CD14-positive monocyte (primary cell): ENCODE data around the gene DHX15. TPM values are rescaled to one million over a fixed set of nuclear protein-coding genes. Genes with fewer than 3 reads are reported as not detected.

Source experiments
- DNase-seq, 3 donors: peaks; one replicate each; pipeline ENCODE4 v3.0.0-alpha.2; 2011 to 2022
- H2AFZ ChIP-seq: 2 replicates; pipeline ENCODE4 v1.6.0; 2012; ENCODE audit warnings: mild to moderate bottlenecking, low read depth, low read length, inconsistent platforms; ENCODE audit not compliant: insufficient read depth, poor library complexity, severe bottlenecking
- H3K27ac ChIP-seq, 2 donors: 1 replicate in 1 of 2; 2 replicates in 1 of 2; pipeline ENCODE4 v1.5.1; 2012 to 2013; ENCODE audit warnings: low read length in 2 of 2, control low read depth in 1 of 2, inconsistent platforms in 1 of 2, low read depth in 1 of 2, mild to moderate bottlenecking in 1 of 2
- H3K27me3 ChIP-seq, 2 donors: one replicate each; pipeline versions ENCODE4 v1.6.0 to v1.6.1; 2011 to 2013; ENCODE audit warnings: low read length in 2 of 2; ENCODE audit not compliant: control insufficient read depth in 2 of 2, insufficient read depth in 2 of 2
- H3K36me3 ChIP-seq, 2 donors: replicated peaks in 1 of 2; 1 replicate in 1 of 2; 2 replicates in 1 of 2; pipeline versions ENCODE4 v1.5.1 to v1.6.1; 2012 to 2013; ENCODE audit warnings: low read length in 2 of 2, control low read depth in 1 of 2, inconsistent platforms in 1 of 2, mild to moderate bottlenecking in 1 of 2; ENCODE audit not compliant: insufficient read depth in 2 of 2, control insufficient read depth in 1 of 2
- H3K4me1 ChIP-seq, 2 donors: 1 replicate in 1 of 2; 2 replicates in 1 of 2; pipeline versions ENCODE4 v1.5.1 to v1.6.1; 2012 to 2013; ENCODE audit warnings: low read length in 2 of 2, control low read depth in 1 of 2, inconsistent platforms in 1 of 2, mild to moderate bottlenecking in 1 of 2, moderate library complexity in 1 of 2; ENCODE audit not compliant: insufficient read depth in 2 of 2, control insufficient read depth in 1 of 2
- H3K4me2 ChIP-seq: replicated peaks from 2 replicates; pipeline ENCODE3; 2012; ENCODE audit warnings: low read length, moderate library complexity, mild to moderate bottlenecking; ENCODE audit not compliant: poor library complexity, severe bottlenecking; ENCODE audit errors: extremely low read depth
- H3K4me3 ChIP-seq, 3 experiments: fragments of 200-600 bp in 1 of 3; sonication (generic) in 1 of 3; replicated peaks in 1 of 3; 1 replicate in 2 of 3; 2 replicates in 1 of 3; pipeline ENCODE4 v1.5.1; 2011 to 2013; ENCODE audit warnings: low read length in 3 of 3, mild to moderate bottlenecking in 3 of 3, control low read depth in 2 of 3, low read depth in 2 of 3, inconsistent platforms in 1 of 3, moderate library complexity in 1 of 3
- H3K79me2 ChIP-seq: 2 replicates; pipeline ENCODE4 v1.6.0; 2012; ENCODE audit warnings: mild to moderate bottlenecking, control low read depth, inconsistent platforms, low read length, moderate library complexity; ENCODE audit not compliant: insufficient read depth
- H3K9ac ChIP-seq: 2 replicates; pipeline ENCODE4 v1.6.0; 2017; ENCODE audit warnings: low read length, mild to moderate bottlenecking; ENCODE audit not compliant: insufficient read depth, poor library complexity, severe bottlenecking
- H3K9me3 ChIP-seq, 2 donors: replicated peaks in 1 of 2; 1 replicate in 1 of 2; 2 replicates in 1 of 2; pipeline versions ENCODE4 v1.5.1 to v1.6.1; 2012 to 2013; ENCODE audit warnings: low read length in 2 of 2, control low read depth in 1 of 2; ENCODE audit not compliant: control insufficient read depth in 1 of 2, insufficient read depth in 1 of 2
- H4K20me1 ChIP-seq: 2 replicates; pipeline ENCODE4 v1.6.0; 2012; ENCODE audit warnings: mild to moderate bottlenecking, low read length, control low read depth, moderate library complexity; ENCODE audit not compliant: insufficient read depth
- H3K27ac Mint-ChIP-seq, 7 donors: one replicate each; pipeline ENCODE4 v1.8.0; 2020; ENCODE audit warnings: mild to moderate bottlenecking in 7 of 7, mixed read lengths in 7 of 7, moderate library complexity in 6 of 7, inconsistent platforms in 2 of 7
- H3K27me3 Mint-ChIP-seq, 3 donors: one replicate each; pipeline ENCODE4 v1.8.0; 2021 to 2022; ENCODE audit warnings: low read depth in 3 of 3, mild to moderate bottlenecking in 3 of 3, mixed read lengths in 3 of 3, moderate library complexity in 3 of 3, inconsistent platforms in 1 of 3
- H3K36me3 Mint-ChIP-seq, 2 donors: one replicate each; pipeline ENCODE4 v1.8.0; 2020; ENCODE audit warnings: mixed read lengths in 2 of 2, inconsistent platforms in 1 of 2, mild to moderate bottlenecking in 1 of 2
- H3K4me1 Mint-ChIP-seq: one replicate; pipeline ENCODE4 v1.8.0; 2020; ENCODE audit warnings: mild to moderate bottlenecking, mixed read lengths
- H3K4me3 Mint-ChIP-seq, 2 donors: one replicate each; pipeline ENCODE4 v1.8.0; 2020; ENCODE audit warnings: mild to moderate bottlenecking in 2 of 2, mixed read lengths in 2 of 2, moderate library complexity in 1 of 2
- H3K9me3 Mint-ChIP-seq, 7 donors: one replicate each; pipeline ENCODE4 v1.8.0; 2020 to 2022; ENCODE audit warnings: mixed read lengths in 7 of 7, mild to moderate bottlenecking in 6 of 7, moderate library complexity in 6 of 7, inconsistent platforms in 2 of 7
- WGBS: methylation state at CpG from one replicate; pipeline ENCODE4 v1.1.5; 2013; ENCODE audit warnings: missing lambda C conversion rate; ENCODE audit not compliant: insufficient coverage; 5-methylcytosine and 5-hydroxymethylcytosine counted together
- intact Hi-C, 2 donors: fragments of 100-400 bp; cut with micrococcal nuclease; formaldehyde crosslinking; loops; one replicate each; pipeline versions ENCODE4 v1.15.0 to v1.15.1; 2023
- polyA plus RNA-seq, 3 donors: library from polyadenylated mRNA; depleted of rRNA in 1 of 3; unstranded in 2 of 3; stranded (reverse) in 1 of 3; fragments of 300-500 nt in 2 of 3; fragments of >200 nt in 1 of 3; fragmentation: Illumina TruSeq in 2 of 3; gene quantifications; 1 replicate in 2 of 3; 2 replicates in 1 of 3; pipeline ENCODE4 v1.2.3, GENCODE V29; 2012 to 2021
- TF ChIP-seq, protein P1 (sequence below): fragments of 200-600 bp; IDR thresholded peaks from one replicate; pipeline ENCODE4 v1.8.0; 2022; ENCODE audit warnings: antibody characterized with exemption, mild to moderate bottlenecking

DHX15 gene
- polyA plus RNA-seq, 3 donors: 27.2 to 77.7 (median 37.5) TPM

DNA sequence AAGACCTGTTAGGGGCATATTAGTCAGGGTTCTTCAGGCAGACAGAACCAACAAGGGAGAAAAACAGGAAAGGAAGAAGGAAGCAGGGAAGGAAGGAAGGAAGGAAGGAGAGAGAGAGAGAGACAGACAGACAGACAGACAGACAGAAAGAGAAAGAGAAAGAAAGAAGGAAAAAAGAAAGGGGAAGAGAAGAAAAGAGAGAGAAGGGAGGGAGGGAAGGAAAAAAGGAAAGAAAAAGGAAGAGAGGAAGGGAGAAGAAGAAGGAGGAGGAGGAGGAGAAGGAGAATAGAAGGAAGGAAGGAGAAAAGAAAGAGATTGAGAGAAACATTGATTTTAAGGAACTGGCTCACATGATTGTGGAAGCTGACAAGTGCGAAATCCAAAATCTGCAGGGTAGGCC is 89.0 kb downstream of the DHX15 start:
- Histone ChIP-seq H3K4me3 (no peak overlapping the region), H3K27me3 (no peaks in the 10 kb centered on the region), H3K9ac (no peak overlapping the region), H3K79me2 (no peaks in the 10 kb centered on the region), H4K20me1 (no peaks in the 10 kb centered on the region), H3K4me1 (no peaks in the 10 kb centered on the region), H3K36me3 (no peaks in the 10 kb centered on the region), H3K9me3 (no peaks in the 10 kb centered on the region), H3K27ac (no peak overlapping the region), H3K4me2 (no peak overlapping the region), H2AFZ (no peak overlapping the region)
- no peak for DNase-seq
- Mint-ChIP-seq H3K9me3 (peaks cover 0 to 10% (median 0%) of the 10 kb centered on the region in 7 donors), H3K36me3 (no peaks in the 10 kb centered on the region), H3K27me3 (peaks cover 3 to 9% (median 8%) of the 10 kb centered on the region in 3 donors), H3K4me3 (no peak overlapping the region), H3K4me1 (no peaks in the 10 kb centered on the region), H3K27ac (no peak overlapping the region)
- 100% methylated on average over 1 of the region's 1 CpG for WGBS
- TF ChIP-seq, protein P1, sequence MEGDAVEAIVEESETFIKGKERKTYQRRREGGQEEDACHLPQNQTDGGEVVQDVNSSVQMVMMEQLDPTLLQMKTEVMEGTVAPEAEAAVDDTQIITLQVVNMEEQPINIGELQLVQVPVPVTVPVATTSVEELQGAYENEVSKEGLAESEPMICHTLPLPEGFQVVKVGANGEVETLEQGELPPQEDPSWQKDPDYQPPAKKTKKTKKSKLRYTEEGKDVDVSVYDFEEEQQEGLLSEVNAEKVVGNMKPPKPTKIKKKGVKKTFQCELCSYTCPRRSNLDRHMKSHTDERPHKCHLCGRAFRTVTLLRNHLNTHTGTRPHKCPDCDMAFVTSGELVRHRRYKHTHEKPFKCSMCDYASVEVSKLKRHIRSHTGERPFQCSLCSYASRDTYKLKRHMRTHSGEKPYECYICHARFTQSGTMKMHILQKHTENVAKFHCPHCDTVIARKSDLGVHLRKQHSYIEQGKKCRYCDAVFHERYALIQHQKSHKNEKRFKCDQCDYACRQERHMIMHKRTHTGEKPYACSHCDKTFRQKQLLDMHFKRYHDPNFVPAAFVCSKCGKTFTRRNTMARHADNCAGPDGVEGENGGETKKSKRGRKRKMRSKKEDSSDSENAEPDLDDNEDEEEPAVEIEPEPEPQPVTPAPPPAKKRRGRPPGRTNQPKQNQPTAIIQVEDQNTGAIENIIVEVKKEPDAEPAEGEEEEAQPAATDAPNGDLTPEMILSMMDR: no peak
- intact Hi-C loops: no loop called here

DNA sequence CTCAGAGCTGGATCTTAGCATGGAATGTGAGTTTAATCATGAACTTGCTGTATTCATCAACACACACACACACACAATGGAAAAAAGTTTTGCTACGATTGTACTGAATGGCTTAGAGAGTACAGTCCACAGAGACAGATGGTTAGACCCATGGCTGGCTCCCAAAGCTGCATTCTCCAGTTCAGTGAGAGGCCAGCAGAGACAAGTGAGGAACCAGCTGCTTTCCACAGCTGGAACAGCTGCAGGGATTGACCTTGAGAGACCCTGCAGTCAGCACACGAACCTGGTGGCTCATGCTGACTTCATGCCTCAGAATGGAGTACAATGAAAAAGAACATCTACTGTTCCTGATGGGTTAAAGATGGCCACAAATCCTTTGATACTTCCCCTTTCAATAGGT is 94.5 kb downstream of the DHX15 start:
- Mint-ChIP-seq H3K4me3 (no peak overlapping the region), H3K27ac (no peak overlapping the region), H3K36me3 (no peaks in the 10 kb centered on the region), H3K4me1 (no peaks in the 10 kb centered on the region), H3K9me3 (peaks cover 0 to 6% (median 0%) of the 10 kb centered on the region in 7 donors), H3K27me3 (peaks cover 1 to 3% (median 2%) of the 10 kb centered on the region in 3 donors)
- DNase-seq: no peak
- Histone ChIP-seq H3K27me3 (peaks cover 0 to 5% of the 10 kb centered on the region in 2 donors), H3K27ac (no peak overlapping the region), H3K9me3 (no peaks in the 10 kb centered on the region), H2AFZ (no peak overlapping the region), H3K4me3 (no peak overlapping the region), H3K4me2 (no peak overlapping the region), H4K20me1 (no peaks in the 10 kb centered on the region), H3K79me2 (no peaks in the 10 kb centered on the region), H3K4me1 (no peaks in the 10 kb centered on the region), H3K36me3 (no peaks in the 10 kb centered on the region), H3K9ac (no peak overlapping the region)
- TF ChIP-seq, protein P1: no peak
- WGBS: 89% methylated on average over 1 of the region's 2 CpGs
- intact Hi-C loops: loop anchor here in 1 of 2 donors (5.0 kb wide), 1 partner anchor 497 kb away; no protein-coding TSS in a partner anchor
